ENCODE measurements around the gene KCNIP4. TPM values are rescaled to one million over a fixed set of nuclear protein-coding genes. Genes with fewer than 3 reads are reported as not detected.

The KCNIP4 gene
- total RNA-seq, 1 donor from 2014 or later, result not detected

DNA sequence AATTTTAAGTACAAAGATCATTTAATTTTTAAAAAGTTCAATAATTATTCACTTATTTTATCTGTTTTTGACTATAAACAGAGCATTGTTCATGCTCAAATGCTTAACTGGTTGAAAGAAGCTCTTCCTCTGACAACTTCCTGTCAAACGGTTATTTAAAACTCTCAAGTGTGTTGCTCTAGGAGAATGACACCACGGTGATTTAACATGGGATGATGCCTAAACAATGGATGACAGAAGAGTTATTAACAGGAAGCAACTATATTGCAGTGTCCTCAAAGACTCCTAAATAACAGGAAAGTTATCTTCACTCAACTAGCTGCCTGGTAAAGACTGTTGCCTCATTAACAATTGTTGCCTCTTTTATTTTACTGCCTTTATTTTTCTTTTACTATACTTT, 738.7 kb downstream of the KCNIP4 start:
- Mint-ChIP-seq H3K4me1 (no peaks in the 10 kb centered on the region), H3K4me3 (no peak overlapping the region), H3K27me3 (no peaks in the 10 kb centered on the region), H3K9me3 (no peaks in the 10 kb centered on the region), H3K36me3 (ENCODE audit: low read depth) (no peaks in the 10 kb centered on the region), H3K27ac (no peak overlapping the region)
- no peak for DNase-seq
- intact Hi-C loops (cut with micrococcal nuclease), result no loop called here

DNA sequence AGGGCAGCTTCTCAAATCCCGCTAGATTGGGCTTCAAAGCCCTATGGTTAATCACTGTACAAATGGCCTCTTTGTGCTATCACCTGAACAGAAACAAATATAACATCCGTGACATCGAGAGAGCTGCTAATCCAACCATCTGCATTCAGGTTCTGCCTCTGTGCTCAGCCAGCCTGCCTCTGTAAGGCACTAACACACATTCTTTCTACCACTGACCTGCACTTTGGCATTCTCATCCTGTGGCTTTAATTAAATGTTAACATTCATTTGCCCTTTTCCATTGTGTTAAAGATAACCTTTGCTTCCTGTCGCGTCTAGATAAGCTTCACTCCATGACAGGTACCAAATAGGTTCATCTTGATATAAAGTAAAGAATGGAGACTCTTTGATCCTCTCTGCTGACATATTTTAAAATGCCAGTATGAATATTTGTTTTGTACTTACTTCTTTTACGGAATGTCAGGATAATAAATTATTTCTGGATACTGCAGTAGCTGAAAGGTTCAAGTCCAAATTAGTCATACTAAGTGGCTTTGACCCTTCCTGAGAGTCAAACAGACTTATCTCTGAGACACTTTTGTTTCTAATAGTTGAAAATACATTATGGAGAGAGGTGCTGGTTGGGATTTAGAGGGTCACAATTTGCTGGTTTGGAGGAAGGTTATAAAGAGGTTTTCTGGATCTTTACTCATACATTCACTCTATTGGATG, 742.6 kb downstream of the KCNIP4 start:
- no peak for DNase-seq
- Mint-ChIP-seq H3K27ac (no peak overlapping the region), H3K36me3 (ENCODE audit: low read depth) (no peaks in the 10 kb centered on the region), H3K27me3 (no peaks in the 10 kb centered on the region), H3K9me3 (peaks cover 5% of the 10 kb centered on the region), H3K4me1 (no peaks in the 10 kb centered on the region), H3K4me3 (no peak overlapping the region)
- intact Hi-C loops (cut with micrococcal nuclease), result no loop called here

DNA sequence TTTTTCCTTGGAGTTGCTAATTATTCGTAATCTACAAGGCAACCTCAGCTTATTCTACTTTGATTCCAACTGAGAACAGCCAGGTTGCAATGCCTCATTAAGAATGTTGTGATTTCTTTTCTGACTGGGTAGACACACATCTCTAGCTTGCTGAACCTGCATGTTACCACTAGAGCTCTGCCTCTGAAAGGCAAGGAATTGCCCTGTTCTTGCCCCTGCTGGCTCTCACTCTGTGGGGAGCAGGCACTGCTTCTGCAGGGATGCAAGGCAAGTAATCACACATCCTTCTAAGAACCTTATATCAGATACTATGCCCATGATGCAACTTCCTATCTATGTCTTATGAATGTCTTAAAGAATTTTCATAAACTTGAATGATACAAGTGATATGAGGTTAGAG, 745.2 kb downstream of the KCNIP4 start:
- H3K27ac Mint-ChIP-seq, result no peak overlapping the region
- no peaks in the 10 kb centered on the region for H3K36me3 Mint-ChIP-seq (ENCODE audit: low read depth)
- H3K4me3 Mint-ChIP-seq, result no peak overlapping the region
- peaks cover 12% of the 10 kb centered on the region for H3K9me3 Mint-ChIP-seq
- H3K27me3 Mint-ChIP-seq, result no peaks in the 10 kb centered on the region
- intact Hi-C loops (cut with micrococcal nuclease), result no loop called here
- no peak for DNase-seq
- no peaks in the 10 kb centered on the region for H3K4me1 Mint-ChIP-seq

DNA sequence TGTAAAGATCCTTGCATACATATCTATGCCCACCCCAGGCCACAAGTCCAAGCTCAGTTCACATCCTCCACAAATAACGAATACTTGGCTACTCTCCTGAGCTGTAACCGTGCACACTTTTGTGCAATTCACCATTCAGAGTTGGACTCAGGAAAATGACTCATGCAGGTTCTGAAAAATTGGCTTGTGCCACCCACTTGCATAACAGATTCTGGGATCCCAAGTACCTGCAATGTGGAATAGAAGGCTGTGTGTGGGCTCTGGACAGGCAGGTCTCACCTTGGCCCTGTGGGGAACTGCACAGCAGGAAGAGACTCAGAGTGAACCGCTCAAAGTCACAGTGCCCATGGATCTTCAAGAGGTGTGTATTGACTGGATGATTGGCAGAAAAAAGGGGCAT, 745.6 kb downstream of the KCNIP4 start:
- Mint-ChIP-seq H3K27me3 (no peaks in the 10 kb centered on the region), H3K27ac (no peak overlapping the region), H3K9me3 (peaks cover 12% of the 10 kb centered on the region), H3K36me3 (ENCODE audit: low read depth) (no peaks in the 10 kb centered on the region), H3K4me1 (no peaks in the 10 kb centered on the region), H3K4me3 (no peak overlapping the region)
- no peak for DNase-seq
- intact Hi-C loops (cut with micrococcal nuclease), result no loop called here

DNA sequence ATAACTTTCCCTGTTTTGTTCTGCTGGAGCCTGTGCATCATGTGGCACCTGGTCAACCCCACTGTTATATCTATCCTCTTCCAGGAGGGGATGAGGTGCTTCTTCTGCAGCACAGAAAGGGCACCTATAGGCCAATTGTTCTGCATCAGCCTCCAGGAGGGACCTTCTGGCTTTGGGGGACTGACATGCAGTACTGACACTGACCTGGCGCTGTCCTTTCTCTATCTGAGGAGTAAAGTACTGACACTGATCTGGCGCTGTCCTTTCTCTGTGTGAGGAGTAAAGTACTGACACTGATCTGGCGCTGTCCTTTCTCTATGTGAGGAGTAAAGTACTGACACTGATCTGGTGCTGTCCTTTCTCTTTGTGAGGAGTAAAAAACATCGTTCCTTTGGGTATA, 749.9 kb downstream of the KCNIP4 start:
- no peaks in the 10 kb centered on the region for H3K27me3 Mint-ChIP-seq
- no peak for DNase-seq
- peaks cover 12% of the 10 kb centered on the region for H3K9me3 Mint-ChIP-seq
- intact Hi-C loops (cut with micrococcal nuclease), result no loop called here
- H3K36me3 Mint-ChIP-seq (ENCODE audit: low read depth), result no peaks in the 10 kb centered on the region
- H3K4me3 Mint-ChIP-seq, result no peak overlapping the region
- no peaks in the 10 kb centered on the region for H3K4me1 Mint-ChIP-seq
- H3K27ac Mint-ChIP-seq, result no peak overlapping the region

DNA sequence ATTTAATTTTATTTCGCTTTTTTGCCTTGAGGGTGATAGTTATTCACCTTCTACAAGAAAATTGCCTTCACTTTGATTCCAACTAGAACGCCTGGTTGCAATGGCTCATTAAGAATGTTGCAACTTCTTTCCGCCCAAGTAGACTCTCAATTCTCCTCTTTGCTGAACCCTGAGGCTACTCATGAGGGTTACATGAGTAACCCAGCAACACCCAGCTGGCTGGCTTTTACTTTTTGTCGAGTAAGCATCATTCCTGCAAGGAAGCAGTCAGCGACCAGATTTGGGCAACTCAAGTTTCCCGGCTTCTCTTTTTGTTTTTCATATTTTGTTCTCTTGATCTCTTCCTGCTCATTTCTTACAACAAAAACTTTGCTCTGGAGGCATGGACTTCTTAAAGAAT, 752.9 kb downstream of the KCNIP4 start:
- Mint-ChIP-seq H3K4me3 (no peak overlapping the region), H3K36me3 (ENCODE audit: low read depth) (no peaks in the 10 kb centered on the region), H3K9me3 (peaks cover 8% of the 10 kb centered on the region), H3K27me3 (no peaks in the 10 kb centered on the region), H3K4me1 (no peaks in the 10 kb centered on the region), H3K27ac (no peak overlapping the region)
- intact Hi-C loops (cut with micrococcal nuclease), result no loop called here
- no peak for DNase-seq

DNA sequence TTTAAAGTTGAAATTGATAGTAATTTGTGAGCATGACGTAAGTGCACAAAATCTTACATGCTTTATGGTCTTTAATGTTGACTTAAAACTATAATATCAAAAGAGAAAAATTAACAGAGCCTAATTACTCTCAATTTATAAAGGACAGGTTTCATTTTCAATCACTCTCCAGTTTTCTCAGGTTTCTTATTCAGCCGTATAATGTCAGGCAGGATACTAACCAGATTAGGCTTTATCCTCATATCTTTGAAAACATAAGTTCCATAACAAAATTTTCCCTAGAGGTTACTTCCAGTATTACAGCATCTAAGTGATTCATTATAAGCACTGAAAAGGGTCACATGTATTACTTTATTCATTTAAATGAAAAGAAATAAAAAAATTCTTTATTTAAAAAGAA, 756.2 kb downstream of the KCNIP4 start:
- no peak overlapping the region for H3K27ac Mint-ChIP-seq
- no peak for DNase-seq
- H3K4me3 Mint-ChIP-seq, result no peak overlapping the region
- no peaks in the 10 kb centered on the region for H3K27me3 Mint-ChIP-seq
- no peaks in the 10 kb centered on the region for H3K9me3 Mint-ChIP-seq
- H3K36me3 Mint-ChIP-seq (ENCODE audit: low read depth), result no peaks in the 10 kb centered on the region
- intact Hi-C loops (cut with micrococcal nuclease), result no loop called here
- H3K4me1 Mint-ChIP-seq, result no peaks in the 10 kb centered on the region

DNA sequence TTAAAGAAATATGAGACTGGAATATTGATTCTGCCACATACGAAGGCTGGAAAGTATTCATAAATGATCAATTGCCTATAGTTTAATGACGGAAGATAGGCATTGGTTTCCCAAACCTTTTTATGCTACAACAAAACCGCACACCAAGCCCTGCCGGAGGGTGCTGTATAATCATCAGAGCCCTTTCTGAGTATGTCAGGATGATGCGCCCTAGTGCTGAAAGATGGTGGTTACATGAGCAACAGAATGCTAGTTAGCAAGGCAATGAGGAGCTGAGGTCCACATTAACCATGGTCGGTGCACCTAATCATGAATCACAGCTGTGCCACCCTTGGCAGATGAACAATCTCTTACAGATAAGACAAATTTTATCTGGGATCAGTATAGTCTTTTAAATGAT, 757.3 kb downstream of the KCNIP4 start:
- no peaks in the 10 kb centered on the region for H3K36me3 Mint-ChIP-seq (ENCODE audit: low read depth)
- H3K27me3 Mint-ChIP-seq, result no peaks in the 10 kb centered on the region
- intact Hi-C loops (cut with micrococcal nuclease), result no loop called here
- DNase-seq, result no peak
- H3K27ac Mint-ChIP-seq, result no peak overlapping the region
- no peaks in the 10 kb centered on the region for H3K4me1 Mint-ChIP-seq
- H3K4me3 Mint-ChIP-seq, result no peak overlapping the region
- no peaks in the 10 kb centered on the region for H3K9me3 Mint-ChIP-seq

DNA sequence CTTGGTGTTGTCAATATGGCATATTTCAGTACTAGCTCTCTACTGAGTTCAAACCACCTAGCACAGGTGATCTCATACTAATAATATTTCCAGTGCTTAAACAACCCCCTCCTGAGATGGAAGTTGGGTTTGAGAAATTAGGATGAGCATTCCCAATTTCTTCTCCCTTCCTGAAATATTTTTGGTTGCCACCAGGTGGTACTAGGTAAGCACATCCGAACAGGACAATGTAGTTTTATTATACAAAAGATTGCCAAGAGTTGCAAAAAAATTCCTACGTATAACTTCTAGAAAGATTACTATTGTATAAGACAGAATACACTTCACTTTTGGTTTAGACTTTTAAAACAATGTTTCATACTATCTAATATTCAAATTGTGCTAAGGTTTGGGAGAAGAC, 763.8 kb downstream of the KCNIP4 start:
- Mint-ChIP-seq H3K27me3 (no peaks in the 10 kb centered on the region), H3K27ac (no peak overlapping the region), H3K36me3 (ENCODE audit: low read depth) (no peaks in the 10 kb centered on the region), H3K4me1 (no peaks in the 10 kb centered on the region), H3K4me3 (no peak overlapping the region), H3K9me3 (peaks cover 4% of the 10 kb centered on the region)
- intact Hi-C loops (cut with micrococcal nuclease), result no loop called here
- no peak for DNase-seq

DNA sequence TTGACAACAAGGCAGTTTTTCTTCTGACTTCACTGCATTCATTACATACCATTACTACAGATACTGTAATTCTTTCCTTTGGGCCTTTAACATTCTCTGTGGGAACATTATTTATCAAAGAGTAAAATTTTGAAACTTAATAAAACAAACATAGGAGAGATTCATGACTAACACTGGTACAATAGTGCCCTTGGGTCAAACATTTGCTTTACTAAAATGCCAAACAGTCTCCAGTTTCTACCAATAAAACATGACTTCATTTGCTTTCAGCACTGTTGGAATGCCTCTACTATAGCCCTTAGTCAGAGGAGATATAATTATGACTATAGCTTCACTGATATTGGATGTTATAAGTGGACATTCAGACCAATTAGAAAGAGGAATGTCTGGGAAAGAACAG, 766.9 kb downstream of the KCNIP4 start:
- Mint-ChIP-seq H3K36me3 (ENCODE audit: low read depth) (no peaks in the 10 kb centered on the region), H3K4me3 (no peak overlapping the region), H3K27me3 (no peaks in the 10 kb centered on the region), H3K4me1 (no peaks in the 10 kb centered on the region), H3K9me3 (peaks cover 4% of the 10 kb centered on the region), H3K27ac (no peak overlapping the region)
- intact Hi-C loops (cut with micrococcal nuclease), result no loop called here
- no peak for DNase-seq

DNA sequence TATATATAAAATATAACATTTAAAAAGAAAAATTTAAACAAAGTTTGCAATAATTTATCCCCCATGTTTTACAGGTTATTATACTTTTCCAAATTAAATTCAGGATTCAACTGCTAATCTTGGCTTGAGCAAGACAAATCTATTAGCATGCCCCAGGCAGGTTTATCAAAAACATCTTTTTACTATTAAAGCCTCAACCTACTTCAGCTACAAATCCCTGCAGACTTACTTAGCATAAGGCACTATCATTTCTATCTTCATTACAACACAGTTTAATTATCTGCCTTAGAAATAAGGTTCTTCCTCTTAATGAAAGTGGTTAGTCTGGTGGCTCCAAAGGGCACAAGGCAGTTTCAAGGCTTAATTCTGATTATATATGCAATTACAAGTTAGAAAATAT, 770.7 kb downstream of the KCNIP4 start:
- DNase-seq, result no peak
- Mint-ChIP-seq H3K36me3 (ENCODE audit: low read depth) (no peaks in the 10 kb centered on the region), H3K27ac (no peak overlapping the region), H3K27me3 (no peaks in the 10 kb centered on the region), H3K4me3 (no peak overlapping the region), H3K4me1 (no peaks in the 10 kb centered on the region), H3K9me3 (peaks cover 3% of the 10 kb centered on the region)
- intact Hi-C loops (cut with micrococcal nuclease), result no loop called here

DNA sequence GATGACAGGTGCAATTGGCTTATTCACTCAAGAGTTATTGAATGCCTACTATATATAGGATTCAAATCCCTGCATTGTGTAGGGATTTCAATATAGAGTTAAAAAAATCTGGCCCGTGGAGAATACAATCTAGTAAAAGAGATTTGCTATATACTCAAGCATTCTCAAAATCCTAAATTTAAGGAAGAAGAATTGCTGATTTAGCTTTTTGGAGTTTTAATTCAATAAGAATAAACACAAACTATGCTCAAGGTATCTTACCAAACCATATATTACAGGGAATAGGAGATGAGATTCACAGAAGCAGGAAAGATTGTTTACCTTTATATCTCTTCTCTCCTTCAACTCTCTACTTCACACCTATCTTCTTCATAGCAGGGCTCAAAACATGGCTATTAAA, 771.5 kb downstream of the KCNIP4 start:
- peaks cover 5% of the 10 kb centered on the region for H3K9me3 Mint-ChIP-seq
- H3K4me3 Mint-ChIP-seq, result no peak overlapping the region
- intact Hi-C loops (cut with micrococcal nuclease), result no loop called here
- H3K4me1 Mint-ChIP-seq, result no peaks in the 10 kb centered on the region
- H3K36me3 Mint-ChIP-seq (ENCODE audit: low read depth), result no peaks in the 10 kb centered on the region
- no peak overlapping the region for H3K27ac Mint-ChIP-seq
- no peak for DNase-seq
- H3K27me3 Mint-ChIP-seq, result no peaks in the 10 kb centered on the region

DNA sequence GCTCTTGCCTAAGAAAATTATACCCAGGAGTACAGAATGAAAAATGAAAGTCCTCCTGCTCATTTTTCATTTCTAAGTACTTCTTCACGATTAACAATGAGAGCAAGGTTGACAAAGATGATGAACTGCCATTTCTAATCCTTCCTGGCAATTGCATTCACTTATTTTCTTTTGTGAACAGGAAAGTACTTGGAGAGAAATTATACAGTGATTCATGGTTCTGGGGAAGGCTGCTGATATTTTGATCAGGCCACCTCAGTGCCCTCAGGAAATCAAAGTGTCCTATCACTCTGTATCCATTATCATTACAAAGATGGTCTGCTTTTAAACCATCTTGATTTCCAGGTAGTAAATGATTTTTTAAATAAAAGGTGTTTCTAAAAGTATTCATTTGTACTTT, 780.9 kb downstream of the KCNIP4 start:
- Mint-ChIP-seq H3K27me3 (no peaks in the 10 kb centered on the region), H3K4me1 (no peaks in the 10 kb centered on the region), H3K36me3 (ENCODE audit: low read depth) (no peaks in the 10 kb centered on the region), H3K9me3 (peaks cover under 1% of the 10 kb centered on the region), H3K27ac (no peak overlapping the region), H3K4me3 (no peak overlapping the region)
- no peak for DNase-seq
- intact Hi-C loops (cut with micrococcal nuclease), result no loop called here

DNA sequence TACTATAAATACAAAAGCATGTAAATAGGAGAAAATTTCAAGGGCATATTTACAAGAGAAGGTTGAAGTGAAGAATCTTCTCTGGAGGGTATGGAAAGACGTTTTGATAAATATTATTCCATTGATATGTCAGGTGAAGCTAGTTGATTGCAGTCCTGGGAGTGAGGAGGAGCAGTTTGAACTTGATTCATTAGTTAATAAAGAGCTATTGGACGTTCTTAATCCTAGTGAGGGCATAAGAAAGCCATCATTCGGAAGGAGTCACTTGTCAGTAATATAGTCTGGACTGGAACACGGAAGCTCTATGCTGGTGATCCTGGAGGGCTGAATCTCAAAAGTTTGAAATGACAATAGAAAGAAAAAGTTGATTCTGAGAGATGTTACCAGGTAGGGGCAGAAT, 793.2 kb downstream of the KCNIP4 start:
- no peaks in the 10 kb centered on the region for H3K4me1 Mint-ChIP-seq
- no peak for DNase-seq
- no peaks in the 10 kb centered on the region for H3K9me3 Mint-ChIP-seq
- intact Hi-C loops (cut with micrococcal nuclease), result no loop called here
- no peaks in the 10 kb centered on the region for H3K27me3 Mint-ChIP-seq
- H3K27ac Mint-ChIP-seq, result no peak overlapping the region
- H3K36me3 Mint-ChIP-seq (ENCODE audit: low read depth), result no peaks in the 10 kb centered on the region
- H3K4me3 Mint-ChIP-seq, result no peak overlapping the region

DNA sequence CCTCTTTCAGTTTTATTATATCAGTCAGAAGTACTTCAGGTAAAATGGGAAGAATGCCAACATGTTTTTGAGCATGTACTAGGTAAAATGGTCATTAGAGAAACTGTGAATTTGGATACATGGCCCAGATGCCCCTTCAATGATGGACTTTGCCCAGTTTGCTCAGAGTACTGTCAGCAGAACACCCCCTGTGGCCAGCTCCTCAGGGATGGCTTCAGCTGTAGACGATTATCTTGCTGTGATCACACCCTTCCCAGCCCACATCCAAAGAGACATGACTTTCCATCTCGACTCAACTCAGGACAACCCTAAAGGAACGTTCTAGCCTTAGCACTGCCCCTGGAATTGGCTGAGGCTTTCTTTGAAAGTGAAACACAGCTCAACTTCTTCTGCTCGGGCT, 809.2 kb downstream of the KCNIP4 start:
- Mint-ChIP-seq H3K27ac (no peak overlapping the region), H3K4me3 (no peak overlapping the region), H3K9me3 (no peaks in the 10 kb centered on the region), H3K4me1 (no peaks in the 10 kb centered on the region), H3K27me3 (no peaks in the 10 kb centered on the region), H3K36me3 (ENCODE audit: low read depth) (no peaks in the 10 kb centered on the region)
- DNase-seq, result no peak
- intact Hi-C loops (cut with micrococcal nuclease), result no loop called here

Data from activated CD4-positive, alpha-beta T cell treated with anti-CD3 and anti-CD28 coated beads, Interleukin-2, amount 10 ng/mL, durations not matched to agents 24 days and 14 days (primary cell).